MM.1S (cell line): ENCODE data around the gene TENT4A.

Experiments used
- EZH2phosphoT487 ChIP-seq: fragments of 300-600 bp; sonication (generic); IDR thresholded peaks from 2 replicates; pipeline ENCODE4 v1.6.1; 2018; ENCODE audit warnings: antibody characterized with exemption, low read length
- TF ChIP-seq, protein P1 (sequence below): fragments of 300-600 bp; sonication (generic); IDR thresholded peaks from 2 replicates; pipeline ENCODE4 v1.5.1; 2016; ENCODE audit warnings: antibody characterized with exemption, low read length, mixed read lengths

DNA sequence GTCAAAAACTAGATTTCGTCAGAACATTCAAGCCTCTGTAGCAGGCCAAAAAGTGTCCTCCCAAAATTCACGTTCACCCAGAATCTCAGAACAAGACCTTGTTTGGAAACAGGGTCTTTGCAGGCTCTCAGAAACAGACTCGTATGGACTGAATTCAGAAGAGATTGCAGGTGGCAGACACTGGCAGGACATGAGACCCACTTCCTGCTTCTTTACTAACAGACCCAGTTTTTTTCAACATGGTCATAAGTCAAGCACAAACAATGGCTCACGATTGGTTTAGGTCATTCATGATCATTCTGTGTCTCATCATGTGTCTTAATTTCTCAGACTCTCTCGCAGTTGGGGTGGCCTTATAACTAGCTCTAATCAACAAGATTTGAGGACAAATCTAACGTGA is 5.4 kb upstream of the TENT4A start:
- TF ChIP-seq, protein P1, sequence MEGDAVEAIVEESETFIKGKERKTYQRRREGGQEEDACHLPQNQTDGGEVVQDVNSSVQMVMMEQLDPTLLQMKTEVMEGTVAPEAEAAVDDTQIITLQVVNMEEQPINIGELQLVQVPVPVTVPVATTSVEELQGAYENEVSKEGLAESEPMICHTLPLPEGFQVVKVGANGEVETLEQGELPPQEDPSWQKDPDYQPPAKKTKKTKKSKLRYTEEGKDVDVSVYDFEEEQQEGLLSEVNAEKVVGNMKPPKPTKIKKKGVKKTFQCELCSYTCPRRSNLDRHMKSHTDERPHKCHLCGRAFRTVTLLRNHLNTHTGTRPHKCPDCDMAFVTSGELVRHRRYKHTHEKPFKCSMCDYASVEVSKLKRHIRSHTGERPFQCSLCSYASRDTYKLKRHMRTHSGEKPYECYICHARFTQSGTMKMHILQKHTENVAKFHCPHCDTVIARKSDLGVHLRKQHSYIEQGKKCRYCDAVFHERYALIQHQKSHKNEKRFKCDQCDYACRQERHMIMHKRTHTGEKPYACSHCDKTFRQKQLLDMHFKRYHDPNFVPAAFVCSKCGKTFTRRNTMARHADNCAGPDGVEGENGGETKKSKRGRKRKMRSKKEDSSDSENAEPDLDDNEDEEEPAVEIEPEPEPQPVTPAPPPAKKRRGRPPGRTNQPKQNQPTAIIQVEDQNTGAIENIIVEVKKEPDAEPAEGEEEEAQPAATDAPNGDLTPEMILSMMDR: no peak
- TF ChIP-seq EZH2phosphoT487: no peak
